GM10847 (cell line): Measurements from ENCODE around the gene GPR18.

Experiments
- POLR2A ChIP-seq: IDR thresholded peaks from 2 replicates; pipeline ENCODE4 v1.6.1; 2011; ENCODE audit not compliant: insufficient read length; ENCODE audit errors: extremely low read depth

GPR18 gene

GRCh38 chr13:99297331-99297730 is 39.2 kb upstream of the GPR18 start:
- TF ChIP-seq POLR2A = no peak

- TF ChIP-seq POLR2A = no peak
Observed at GRCh38 chr13:99296398-99296797, 38.2 kb upstream of the GPR18 start.

- no peak for TF ChIP-seq POLR2A
Observed at GRCh38 chr13:99295488-99296252, 37.5 kb upstream of the GPR18 start.

GRCh38 chr13:99294958-99295357 is 36.8 kb upstream of the GPR18 start:
- TF ChIP-seq POLR2A = no peak

GRCh38 chr13:99294198-99294597 is 36.0 kb upstream of the GPR18 start:
- TF ChIP-seq POLR2A = no peak

GRCh38 chr13:99293178-99293577 is 35.0 kb upstream of the GPR18 start:
- TF ChIP-seq POLR2A = no peak

- TF ChIP-seq POLR2A = no peak
Observed at GRCh38 chr13:99290894-99291293, 32.7 kb upstream of the GPR18 start.

- no peak for TF ChIP-seq POLR2A
Observed at GRCh38 chr13:99289674-99290337, 31.6 kb upstream of the GPR18 start.

GRCh38 chr13:99289271-99289670 is 31.1 kb upstream of the GPR18 start:
- TF ChIP-seq POLR2A = no peak

GRCh38 chr13:99288089-99288488 is 29.9 kb upstream of the GPR18 start:
- no peak for TF ChIP-seq POLR2A

- no peak for TF ChIP-seq POLR2A
Observed at GRCh38 chr13:99287551-99287950, 29.4 kb upstream of the GPR18 start.

- TF ChIP-seq POLR2A = no peak
Observed at GRCh38 chr13:99285432-99286182, 27.4 kb upstream of the GPR18 start.

GRCh38 chr13:99282264-99283231 is 24.4 kb upstream of the GPR18 start:
- no peak for TF ChIP-seq POLR2A

GRCh38 chr13:99281811-99282263 is 23.7 kb upstream of the GPR18 start:
- no peak for TF ChIP-seq POLR2A

- TF ChIP-seq POLR2A = no peak
Observed at GRCh38 chr13:99280166-99280565, 22.0 kb upstream of the GPR18 start.
